Measurements from ENCODE around the gene NID1. TPM values are rescaled to one million over a fixed set of nuclear protein-coding genes. Genes with fewer than 3 reads are reported as not detected.

NID1 gene
- total RNA-seq, 1 donor from 2014 or later = 186 TPM

- Mint-ChIP-seq H3K36me3 (ENCODE audit: low read depth, unreplicated experiment) (peaks cover 12% of the 10 kb centered on the region), H3K27me3 (ENCODE audit: unreplicated experiment) (peaks cover 9% of the 10 kb centered on the region), H3K4me1 (ENCODE audit: unreplicated experiment) (peaks cover 16% of the 10 kb centered on the region), H3K4me3 (ENCODE audit: unreplicated experiment) (peak overlapping the region; percentile 85), H3K27ac (ENCODE audit: unreplicated experiment) (no peak overlapping the region), H3K9me3 (ENCODE audit: unreplicated experiment) (no peaks in the 10 kb centered on the region)
- TF ChIP-seq CTCF (IDR thresholded peaks at IDR 0.05; ENCODE audit: unreplicated experiment) = no peak
- no peak for DNase-seq (ENCODE audit: low spot score)
These were observed 667 bp upstream of the NID1 start for GRCh38 chr1:236065509-236066005.

- H3K4me3 Mint-ChIP-seq (ENCODE audit: unreplicated experiment) = peak overlapping the region; percentile 88
- no peak for TF ChIP-seq CTCF (IDR thresholded peaks at IDR 0.05; ENCODE audit: unreplicated experiment)
- no peaks in the 10 kb centered on the region for H3K9me3 Mint-ChIP-seq (ENCODE audit: unreplicated experiment)
- no peak overlapping the region for H3K27ac Mint-ChIP-seq (ENCODE audit: unreplicated experiment)
- H3K27me3 Mint-ChIP-seq (ENCODE audit: unreplicated experiment) = peaks cover 9% of the 10 kb centered on the region
- DNase-seq (ENCODE audit: low spot score) = peak; percentile 48
- H3K4me1 Mint-ChIP-seq (ENCODE audit: unreplicated experiment) = peaks cover 17% of the 10 kb centered on the region
- peaks cover 12% of the 10 kb centered on the region for H3K36me3 Mint-ChIP-seq (ENCODE audit: low read depth, unreplicated experiment)
These were observed 794 bp downstream of the NID1 start for GRCh38 chr1:236063919-236064673.

DNA sequence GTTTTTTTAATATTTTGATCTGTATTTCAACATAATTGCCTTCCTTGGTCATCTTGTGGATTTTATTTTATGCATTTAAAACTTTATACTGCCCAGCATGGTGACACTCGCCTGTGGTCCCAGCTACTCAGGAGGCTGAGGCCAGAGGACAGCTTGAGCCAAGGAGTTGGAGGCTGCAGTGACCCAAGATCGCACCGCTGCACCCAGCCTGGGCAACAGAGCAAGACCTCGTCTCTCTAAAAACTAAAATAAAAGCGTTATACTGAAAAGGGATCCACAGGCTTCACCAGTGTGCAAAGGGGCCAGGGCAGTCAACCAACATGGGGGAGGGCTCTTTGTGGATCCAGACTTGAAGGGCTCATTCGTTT lies 1.4 kb downstream of the NID1 start:
- peak overlapping the region; percentile 30 for H3K27ac Mint-ChIP-seq (ENCODE audit: unreplicated experiment)
- peak overlapping the region; percentile 88 for H3K4me3 Mint-ChIP-seq (ENCODE audit: unreplicated experiment)
- peaks cover 12% of the 10 kb centered on the region for H3K36me3 Mint-ChIP-seq (ENCODE audit: low read depth, unreplicated experiment)
- DNase-seq (ENCODE audit: low spot score) = no peak
- H3K9me3 Mint-ChIP-seq (ENCODE audit: unreplicated experiment) = no peaks in the 10 kb centered on the region
- TF ChIP-seq CTCF (IDR thresholded peaks at IDR 0.05; ENCODE audit: unreplicated experiment) = no peak
- H3K4me1 Mint-ChIP-seq (ENCODE audit: unreplicated experiment) = peaks cover 19% of the 10 kb centered on the region
- H3K27me3 Mint-ChIP-seq (ENCODE audit: unreplicated experiment) = peaks cover 9% of the 10 kb centered on the region

DNA sequence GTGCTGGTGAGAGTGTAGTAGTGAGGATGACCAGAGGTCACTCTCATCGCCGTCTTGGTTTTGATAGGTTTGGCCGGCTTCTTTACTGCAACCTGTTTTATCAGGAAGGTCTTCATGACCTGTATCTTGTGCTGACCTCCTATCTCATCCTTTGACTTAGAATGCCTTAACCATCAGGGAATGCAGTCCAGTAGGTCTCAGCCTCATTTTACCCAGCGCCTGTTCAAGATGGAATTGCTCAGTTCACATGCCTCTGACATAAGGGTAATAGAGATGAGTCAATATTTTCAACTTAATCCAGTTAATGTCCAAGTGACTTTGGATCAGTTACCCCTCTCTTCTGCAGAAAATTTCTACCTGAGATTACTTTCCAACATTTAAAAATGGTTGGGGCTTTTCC lies 4.6 kb downstream of the NID1 start:
- H3K36me3 Mint-ChIP-seq (ENCODE audit: low read depth, unreplicated experiment) = peaks cover 12% of the 10 kb centered on the region
- no peaks in the 10 kb centered on the region for H3K9me3 Mint-ChIP-seq (ENCODE audit: unreplicated experiment)
- no peak overlapping the region for H3K4me3 Mint-ChIP-seq (ENCODE audit: unreplicated experiment)
- TF ChIP-seq CTCF (IDR thresholded peaks at IDR 0.05; ENCODE audit: unreplicated experiment) = no peak
- H3K27ac Mint-ChIP-seq (ENCODE audit: unreplicated experiment) = no peak overlapping the region
- no peak for DNase-seq (ENCODE audit: low spot score)
- H3K4me1 Mint-ChIP-seq (ENCODE audit: unreplicated experiment) = peaks cover 12% of the 10 kb centered on the region
- peaks cover 6% of the 10 kb centered on the region for H3K27me3 Mint-ChIP-seq (ENCODE audit: unreplicated experiment)

GRCh38 chr1:236059011-236059410 lies 5.9 kb downstream of the NID1 start:
- no peak for TF ChIP-seq CTCF (IDR thresholded peaks at IDR 0.05; ENCODE audit: unreplicated experiment)
- Mint-ChIP-seq H3K27ac (ENCODE audit: unreplicated experiment) (no peak overlapping the region), H3K4me3 (ENCODE audit: unreplicated experiment) (no peak overlapping the region), H3K27me3 (ENCODE audit: unreplicated experiment) (peaks cover 5% of the 10 kb centered on the region), H3K9me3 (ENCODE audit: unreplicated experiment) (no peaks in the 10 kb centered on the region), H3K36me3 (ENCODE audit: low read depth, unreplicated experiment) (peaks cover 12% of the 10 kb centered on the region), H3K4me1 (ENCODE audit: unreplicated experiment) (peaks cover 11% of the 10 kb centered on the region)
- DNase-seq (ENCODE audit: low spot score) = no peak

All from endothelial cell (in vitro differentiated cells).